Measurements from ENCODE around the gene C16orf92.
A peak's percentile ranks its signal among the peaks of the same experiment; 100 is the strongest.
"Not testable (repeated sequence)": the region's sequence is repeated elsewhere in the genome, so short reads cannot be mapped to it uniquely, and the experiment has no call there.

The C16orf92 gene

GRCh38 chr16:30027588-30028437, 4.8 kb downstream of the C16orf92 start:
- DNase-seq: no peak

- DNase-seq: peak; percentile 67
These were observed 5.6 kb downstream of the C16orf92 start for GRCh38 chr16:30028438-30029076.

GRCh38 chr16:30030011-30030685, 7.2 kb downstream of the C16orf92 start:
- peak; percentile 30 for DNase-seq

- DNase-seq: no peak
These were observed 7.9 kb downstream of the C16orf92 start, which contains the start of gene TLCD3B for GRCh38 chr16:30030841-30031413. Gene TLCD3B, minus strand, starts transcription at chr16:30031271. Its CDS starts 744 bp downstream, at chr16:30030527.

- DNase-seq: no peak
These were observed 8.5 kb downstream of the C16orf92 start for GRCh38 chr16:30031477-30031918.

- no peak for DNase-seq
These were observed 9.3 kb downstream of the C16orf92 start for GRCh38 chr16:30032083-30032819.

GRCh38 chr16:30033270-30033669, 10.3 kb downstream of the C16orf92 start:
- DNase-seq: no peak

GRCh38 chr16:30040221-30040620, 17.2 kb downstream of the C16orf92 start:
- DNase-seq: no peak

GRCh38 chr16:30040690-30041089, 17.7 kb downstream of the C16orf92 start:
- not testable (repeated sequence) for DNase-seq

- no peak for DNase-seq
These were observed 18.8 kb downstream of the C16orf92 start for GRCh38 chr16:30041841-30042240.

GRCh38 chr16:30046178-30046577, 23.2 kb downstream of the C16orf92 start:
- no peak for DNase-seq

GRCh38 chr16:30046588-30046987, 23.6 kb downstream of the C16orf92 start:
- DNase-seq: no peak

GRCh38 chr16:30049871-30050270, 26.9 kb downstream of the C16orf92 start:
- no peak for DNase-seq

GRCh38 chr16:30051518-30051917, 28.5 kb downstream of the C16orf92 start:
- no peak for DNase-seq

- peak; percentile 88 for DNase-seq
These were observed 29.8 kb downstream of the C16orf92 start for GRCh38 chr16:30052671-30053372.

GRCh38 chr16:30053376-30054015, 30.5 kb downstream of the C16orf92 start:
- DNase-seq: peak; percentile 51

- no peak for DNase-seq
These were observed 31.5 kb downstream of the C16orf92 start for GRCh38 chr16:30054451-30054850.

- DNase-seq: no peak
These were observed 32.1 kb downstream of the C16orf92 start for GRCh38 chr16:30054959-30055553.

- no peak for DNase-seq
These were observed 37.3 kb downstream of the C16orf92 start for GRCh38 chr16:30060346-30060745.

GRCh38 chr16:30060836-30061554, 38.0 kb downstream of the C16orf92 start:
- DNase-seq: no peak
